Panc1 (cell line): Measurements from ENCODE around the gene ABCC4.

ENCODE experiments used
- POLR2AphosphoS5 ChIP-seq: IDR thresholded peaks from 2 replicates; pipeline ENCODE4 v1.6.1; 2012; ENCODE audit warnings: mild to moderate bottlenecking, low read depth, low read length, moderate library complexity
- REST ChIP-seq, 2 experiments: IDR thresholded peaks; 2 replicates each; pipeline ENCODE4 v1.6.1; 2011 to 2012; ENCODE audit warnings: low read depth in 2 of 2, control low read depth in 1 of 2, low read length in 1 of 2, mild to moderate bottlenecking in 1 of 2, moderate library complexity in 1 of 2; ENCODE audit not compliant: insufficient read depth in 1 of 2
- TF ChIP-seq, protein P1 (sequence below): fragments of 450-650 bp; IDR thresholded peaks from 2 replicates; pipeline ENCODE4 v1.5.1; 2017; ENCODE audit warnings: mild to moderate bottlenecking

DNA sequence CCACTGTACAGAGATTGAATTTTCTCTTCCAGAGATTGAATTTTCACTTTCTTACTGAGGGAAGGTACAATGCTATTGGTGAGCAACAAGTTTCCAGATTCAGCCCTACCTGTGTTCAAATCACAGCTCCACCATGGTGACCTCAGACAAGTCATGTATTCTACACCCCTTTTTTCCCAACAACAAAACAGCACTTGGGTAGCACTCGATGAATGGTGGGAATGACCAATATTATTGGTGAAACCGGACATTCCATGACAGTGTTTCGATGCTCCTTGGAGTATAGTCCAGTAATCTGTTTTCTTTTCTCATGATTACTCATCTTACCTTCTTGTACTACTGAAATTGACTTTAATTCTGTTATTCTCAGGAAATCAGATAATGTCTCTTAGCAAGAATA, 322.7 kb downstream of the ABCC4 start:
- TF ChIP-seq, protein P1, sequence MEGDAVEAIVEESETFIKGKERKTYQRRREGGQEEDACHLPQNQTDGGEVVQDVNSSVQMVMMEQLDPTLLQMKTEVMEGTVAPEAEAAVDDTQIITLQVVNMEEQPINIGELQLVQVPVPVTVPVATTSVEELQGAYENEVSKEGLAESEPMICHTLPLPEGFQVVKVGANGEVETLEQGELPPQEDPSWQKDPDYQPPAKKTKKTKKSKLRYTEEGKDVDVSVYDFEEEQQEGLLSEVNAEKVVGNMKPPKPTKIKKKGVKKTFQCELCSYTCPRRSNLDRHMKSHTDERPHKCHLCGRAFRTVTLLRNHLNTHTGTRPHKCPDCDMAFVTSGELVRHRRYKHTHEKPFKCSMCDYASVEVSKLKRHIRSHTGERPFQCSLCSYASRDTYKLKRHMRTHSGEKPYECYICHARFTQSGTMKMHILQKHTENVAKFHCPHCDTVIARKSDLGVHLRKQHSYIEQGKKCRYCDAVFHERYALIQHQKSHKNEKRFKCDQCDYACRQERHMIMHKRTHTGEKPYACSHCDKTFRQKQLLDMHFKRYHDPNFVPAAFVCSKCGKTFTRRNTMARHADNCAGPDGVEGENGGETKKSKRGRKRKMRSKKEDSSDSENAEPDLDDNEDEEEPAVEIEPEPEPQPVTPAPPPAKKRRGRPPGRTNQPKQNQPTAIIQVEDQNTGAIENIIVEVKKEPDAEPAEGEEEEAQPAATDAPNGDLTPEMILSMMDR: no peak
- TF ChIP-seq REST (IDR thresholded peaks at IDR 0.05; ENCODE audit: insufficient read depth in 1 of 2, low read depth in 2 of 2, low read length in 1 of 2): no peak
- TF ChIP-seq POLR2AphosphoS5: no peak
